ENCODE results near the gene SLC10A7. TPM values are rescaled to one million over a fixed set of nuclear protein-coding genes. Genes with fewer than 3 reads are reported as not detected.
A peak's percentile ranks its signal among the peaks of the same experiment; 100 is the strongest.

Gene SLC10A7
- total and polyA plus RNA-seq, 7 donors: 1.4 to 9.3 (median 5.3) TPM

DNA sequence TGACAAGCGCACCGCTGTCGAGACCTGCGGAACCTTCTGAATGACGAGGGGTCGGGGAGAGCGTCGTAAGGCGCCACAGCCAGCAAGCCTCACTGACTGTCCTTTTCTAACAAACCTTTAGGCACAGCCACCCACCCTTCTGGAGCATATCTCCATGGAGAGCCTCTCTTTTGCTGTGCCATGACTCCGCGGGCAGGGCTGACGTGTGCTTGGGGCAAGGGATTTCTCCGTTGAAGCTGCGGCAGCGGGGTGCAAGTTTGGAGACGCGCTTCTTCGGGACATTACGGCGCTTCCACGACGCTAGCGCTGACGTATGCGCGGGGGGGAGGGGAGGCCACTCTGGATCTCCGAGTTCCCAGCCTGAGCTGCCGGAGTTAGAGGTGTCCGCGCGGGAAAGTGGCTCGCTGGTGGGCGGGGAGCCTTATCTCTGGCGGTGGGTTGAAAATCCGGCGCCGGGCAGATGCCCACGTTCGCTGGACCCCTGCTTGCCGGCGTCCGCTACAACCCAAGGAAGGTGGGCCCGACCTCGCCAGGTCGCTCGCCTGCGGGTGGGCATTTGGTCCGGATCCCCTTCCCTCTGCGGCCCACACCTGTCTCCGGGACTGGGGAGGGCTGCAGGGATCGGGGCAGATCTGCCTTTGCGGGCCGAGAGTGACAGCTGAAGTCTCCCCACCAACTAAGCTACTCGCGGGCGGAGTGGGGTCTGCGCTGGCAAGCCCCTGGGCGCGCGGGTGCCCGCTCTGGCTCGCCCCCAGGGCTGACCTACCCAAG lies 543 bp upstream of the SLC10A7 start:
- H3K4me1 ChIP-seq: peaks cover 0 to 25% (median 16%) of the 10 kb centered on the region in 4 donors
- H3K27ac ChIP-seq: peak overlapping the region; percentile 75 to 85 (median 81)
- H3K27me3 ChIP-seq: no peaks in the 10 kb centered on the region
- TF ChIP-seq POLR2A (IDR thresholded peaks at IDR 0.05) (peak; percentile 25 to 48), POLR2AphosphoS5 (IDR thresholded peaks at IDR 0.05) (peak; percentile 49 to 84 (median 68)), EP300 (IDR thresholded peaks at IDR 0.05) (peak in 2 of 4 donors; percentile 23 to 67)
- TF ChIP-seq, protein P1, sequence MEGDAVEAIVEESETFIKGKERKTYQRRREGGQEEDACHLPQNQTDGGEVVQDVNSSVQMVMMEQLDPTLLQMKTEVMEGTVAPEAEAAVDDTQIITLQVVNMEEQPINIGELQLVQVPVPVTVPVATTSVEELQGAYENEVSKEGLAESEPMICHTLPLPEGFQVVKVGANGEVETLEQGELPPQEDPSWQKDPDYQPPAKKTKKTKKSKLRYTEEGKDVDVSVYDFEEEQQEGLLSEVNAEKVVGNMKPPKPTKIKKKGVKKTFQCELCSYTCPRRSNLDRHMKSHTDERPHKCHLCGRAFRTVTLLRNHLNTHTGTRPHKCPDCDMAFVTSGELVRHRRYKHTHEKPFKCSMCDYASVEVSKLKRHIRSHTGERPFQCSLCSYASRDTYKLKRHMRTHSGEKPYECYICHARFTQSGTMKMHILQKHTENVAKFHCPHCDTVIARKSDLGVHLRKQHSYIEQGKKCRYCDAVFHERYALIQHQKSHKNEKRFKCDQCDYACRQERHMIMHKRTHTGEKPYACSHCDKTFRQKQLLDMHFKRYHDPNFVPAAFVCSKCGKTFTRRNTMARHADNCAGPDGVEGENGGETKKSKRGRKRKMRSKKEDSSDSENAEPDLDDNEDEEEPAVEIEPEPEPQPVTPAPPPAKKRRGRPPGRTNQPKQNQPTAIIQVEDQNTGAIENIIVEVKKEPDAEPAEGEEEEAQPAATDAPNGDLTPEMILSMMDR (IDR thresholded peaks at IDR 0.05): no peak
- peak; percentile 96 for DNase-seq
- intact Hi-C loops (cut with DNase I): loop anchor here (10.0 kb wide), 1 partner anchor 787 kb away; no protein-coding TSS in a partner anchor
- peak overlapping the region; percentile 64 to 90 (median 78) for H3K4me3 ChIP-seq
- 0% methylated on average over 62 of the region's 62 CpGs for WGBS, 2 donors
- no peaks in the 10 kb centered on the region for H3K9me3 ChIP-seq
- no peaks in the 10 kb centered on the region for H3K36me3 ChIP-seq

DNA sequence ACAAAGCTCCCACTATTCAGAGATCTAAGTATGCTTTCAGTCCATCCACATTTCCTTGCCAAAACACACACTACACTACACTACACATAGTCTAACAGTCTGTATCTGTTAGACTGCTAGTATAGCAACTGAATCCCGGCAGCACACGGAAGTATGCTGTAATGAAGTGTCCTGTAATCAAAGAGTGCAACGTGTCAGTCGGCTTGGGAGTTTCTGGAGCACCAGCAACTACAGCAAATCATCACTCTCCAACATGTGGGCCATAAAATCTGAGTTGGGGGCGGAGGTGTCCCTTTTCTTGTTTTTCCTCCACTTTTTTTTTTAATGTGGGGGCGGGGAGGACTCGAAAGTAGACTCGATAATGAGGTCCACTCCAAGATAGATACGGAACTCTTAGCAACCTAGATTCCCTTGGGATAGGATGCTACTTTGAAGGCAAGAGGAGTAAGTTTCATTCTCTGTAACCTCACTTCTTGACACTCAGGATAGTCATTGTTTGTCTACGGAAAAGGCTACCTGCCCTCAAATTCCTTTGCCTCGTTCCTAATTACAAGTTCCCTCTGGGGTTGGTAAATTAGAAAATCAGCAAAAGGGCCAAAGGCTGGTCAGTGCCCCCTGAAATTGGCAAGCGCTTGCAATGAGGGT lies 722 bp downstream of the SLC10A7 start:
- Histone ChIP-seq H3K36me3 (peaks cover 0 to 7% (median 0%) of the 10 kb centered on the region in 4 donors), H3K9me3 (no peaks in the 10 kb centered on the region), H3K4me1 (peaks cover 0 to 25% (median 16%) of the 10 kb centered on the region in 4 donors), H3K27me3 (no peaks in the 10 kb centered on the region), H3K4me3 (peak overlapping the region; percentile 64 to 90 (median 78)), H3K27ac (peak overlapping the region; percentile 75 to 85 (median 81))
- TF ChIP-seq EP300 (IDR thresholded peaks at IDR 0.05) (no peak), POLR2AphosphoS5 (IDR thresholded peaks at IDR 0.05) (peak in 1 of 4 donors; percentile 51)
- intact Hi-C loops (cut with DNase I): loop anchor here (10.0 kb wide), 1 partner anchor 786 kb away; no protein-coding TSS in a partner anchor
- no peak for DNase-seq
- 0% methylated on average over 12 of the region's 12 CpGs for WGBS, 2 donors

DNA sequence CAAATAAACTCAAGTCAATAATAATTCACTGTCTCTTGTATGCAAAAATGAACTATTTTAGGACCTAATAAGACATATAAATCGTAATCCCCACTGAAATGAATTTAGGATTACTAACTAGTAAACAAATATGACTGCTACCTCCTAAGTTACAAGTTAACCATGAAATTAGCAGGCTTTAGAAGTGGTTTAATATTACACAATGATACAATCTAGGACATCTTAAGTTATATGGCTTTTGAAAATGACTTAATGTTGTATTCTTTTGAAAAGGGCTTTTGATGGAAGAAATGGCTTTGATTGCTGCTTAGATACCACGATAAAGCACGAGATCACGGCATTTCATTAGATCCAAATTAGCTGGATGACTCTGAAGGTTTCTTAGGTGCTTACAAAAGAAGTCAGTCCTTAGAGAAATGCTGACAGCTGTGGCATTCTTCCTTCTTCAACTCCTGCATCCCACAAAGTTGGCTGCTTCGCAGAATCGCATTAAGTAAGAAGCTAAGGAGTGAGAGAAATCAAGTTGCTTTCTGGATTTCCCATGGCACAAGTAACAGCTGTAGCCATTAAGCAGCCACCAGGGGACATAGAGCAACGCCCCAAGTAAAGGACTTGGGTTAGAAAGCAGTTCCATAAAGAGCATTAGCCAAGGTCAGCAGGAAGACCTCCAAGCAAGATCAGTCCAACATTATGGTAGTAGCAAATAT lies 6.9 kb downstream of the SLC10A7 start:
- H3K4me3 ChIP-seq: no peak overlapping the region
- H3K9me3 ChIP-seq: no peaks in the 10 kb centered on the region
- 89 to 93% methylated on average over 7 of the region's 7 CpGs for WGBS, 2 donors
- no peak for TF ChIP-seq POLR2A (IDR thresholded peaks at IDR 0.05)
- TF ChIP-seq EP300 (IDR thresholded peaks at IDR 0.05): no peak
- TF ChIP-seq, protein P1 (IDR thresholded peaks at IDR 0.05): no peak
- no peak for TF ChIP-seq POLR2AphosphoS5 (IDR thresholded peaks at IDR 0.05)
- no peak for DNase-seq
- intact Hi-C loops (cut with DNase I): no loop called here
- no peaks in the 10 kb centered on the region for H3K27me3 ChIP-seq
- H3K27ac ChIP-seq: no peak overlapping the region
- H3K36me3 ChIP-seq: peaks cover 0 to 24% (median 0%) of the 10 kb centered on the region in 4 donors
- peaks cover 0 to 6% (median 2%) of the 10 kb centered on the region in 4 donors for H3K4me1 ChIP-seq

DNA sequence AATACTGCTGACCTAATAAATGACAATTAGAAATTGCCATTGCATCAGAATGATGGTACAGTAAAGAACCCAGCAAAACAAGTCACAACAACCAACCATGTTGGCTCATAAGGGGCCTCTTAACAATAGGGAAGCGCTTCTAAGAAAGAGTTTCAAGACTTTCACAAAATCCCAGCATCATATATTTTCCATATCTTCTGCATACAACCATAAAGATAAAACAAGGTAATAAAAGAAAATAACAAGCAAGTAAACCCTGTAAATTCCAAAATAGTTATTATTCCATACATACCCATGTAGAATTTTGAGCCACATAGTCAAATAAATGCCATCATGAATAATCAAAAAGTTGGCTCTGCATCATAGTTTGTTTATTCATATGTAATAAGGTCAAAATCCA lies 8.2 kb downstream of the SLC10A7 start:
- Histone ChIP-seq H3K27ac (no peak overlapping the region), H3K4me1 (no peaks in the 10 kb centered on the region), H3K4me3 (no peak overlapping the region), H3K36me3 (peaks cover 0 to 30% (median 0%) of the 10 kb centered on the region in 4 donors), H3K27me3 (no peaks in the 10 kb centered on the region), H3K9me3 (no peaks in the 10 kb centered on the region)
- WGBS, 2 donors: 75 to 91% methylated on average over 1 of the region's 1 CpG
- intact Hi-C loops (cut with DNase I): no loop called here
- TF ChIP-seq POLR2A (IDR thresholded peaks at IDR 0.05) (no peak), EP300 (IDR thresholded peaks at IDR 0.05) (no peak), POLR2AphosphoS5 (IDR thresholded peaks at IDR 0.05) (no peak)
- TF ChIP-seq, protein P1 (IDR thresholded peaks at IDR 0.05): no peak
- DNase-seq: no peak
